HepG2 (cell line): ENCODE results near the gene PDIA6. TPM values are rescaled to one million over a fixed set of nuclear protein-coding genes. Genes with fewer than 3 reads are reported as not detected.

ENCODE experiments used
- ATAC-seq: fragments of 200-7000 bp; cut with Tn5 transposase; 3 replicates; pipeline ENCODE4 v1.9.1; 2020; ENCODE audit warnings: mild to moderate bottlenecking, moderate library complexity
- BruUV-seq: library from RNA; stranded (reverse); fragments of 400-500 nt; replicated peaks from 2 replicates; lab custom pipeline; 2021; lab: Mats Ljungman, UMichigan
- CTCF ChIA-PET: fragments of 300-600 bp; formaldehyde crosslinking; extraction: SDS; loops from one replicate; lab custom pipeline; 2021; ENCODE audit warnings: low total read pairs, inconsistent platforms, low intra/inter-chr PET ratio; lab: Yijun Ruan, JAX
- POLR2A ChIA-PET: fragments of 350-600 bp; sonication (Branson Sonifier 250); formaldehyde crosslinking; loops from one replicate; lab custom pipeline; 2020; ENCODE audit warnings: antibody characterized with exemption, inconsistent platforms; lab: Yijun Ruan, JAX
- DNase-seq: peaks from one replicate; pipeline ENCODE4 v3.0.0-alpha.2; 2015; ENCODE audit warnings: low spot score
- FAIRE-seq: peaks from 3 replicates; lab custom pipeline; 2011; peaks lifted over from hg19 to GRCh38; lab: Jason Lieb, UNC
- H2AFZ ChIP-seq: one replicate; pipeline ENCODE4 v1.6.1; 2011; ENCODE audit warnings: low read length, inconsistent platforms
- H3K27ac ChIP-seq: fragments of 300-600 bp; 3 replicates; pipeline ENCODE4 v1.8.0; 2011; ENCODE audit warnings: mixed run types, mild to moderate bottlenecking, mixed read lengths, low read length, inconsistent platforms; ENCODE audit not compliant: insufficient read depth; ENCODE audit errors: extremely low read length
- H3K27me3 ChIP-seq, 2 experiments: fragments of 200-600 bp in 1 of 2; 2 replicates in 1 of 2; 3 replicates in 1 of 2; pipeline versions ENCODE4 v1.6.0 to v1.8.0; 2011; ENCODE audit warnings: low read length in 2 of 2, mild to moderate bottlenecking in 2 of 2, moderate library complexity in 2 of 2, inconsistent platforms in 1 of 2; ENCODE audit not compliant: insufficient read depth in 2 of 2, control insufficient read depth in 1 of 2
- H3K36me3 ChIP-seq, 2 experiments: fragments of 200-600 bp in 1 of 2; replicated peaks in 1 of 2; 2 replicates in 1 of 2; 3 replicates in 1 of 2; pipeline versions ENCODE4 v1.5.1 to v1.8.0; 2011; ENCODE audit warnings: low read length in 2 of 2, inconsistent platforms in 1 of 2; ENCODE audit not compliant: insufficient read depth in 2 of 2, control insufficient read depth in 1 of 2
- H3K4me1 ChIP-seq: 2 replicates; pipeline ENCODE4 v1.5.1; 2012; ENCODE audit warnings: low read length, inconsistent platforms; ENCODE audit not compliant: insufficient read depth
- H3K4me2 ChIP-seq: 2 replicates; pipeline ENCODE4 v1.6.0; 2011; ENCODE audit warnings: low read depth, low read length, inconsistent platforms
- H3K4me3 ChIP-seq, 3 experiments: fragments of 200-600 bp in 1 of 3; sonication (generic), shearing (Covaris generic) in 1 of 3; replicated peaks in 1 of 3; 2 replicates each; pipeline ENCODE4 v1.5.1; 2011 to 2016; ENCODE audit warnings: low read length in 3 of 3, inconsistent platforms in 2 of 3, low read depth in 2 of 3, mild to moderate bottlenecking in 2 of 3, control low read depth in 1 of 3, mixed read lengths in 1 of 3; ENCODE audit not compliant: insufficient read depth in 1 of 3
- H3K79me2 ChIP-seq: one replicate; pipeline ENCODE4 v1.6.1; 2011; ENCODE audit warnings: low read length, inconsistent platforms; ENCODE audit not compliant: insufficient read depth
- H3K9ac ChIP-seq: 2 replicates; pipeline ENCODE4 v1.6.0; 2011; ENCODE audit warnings: mild to moderate bottlenecking, low read depth, low read length, inconsistent platforms; ENCODE audit not compliant: insufficient read depth
- H3K9me3 ChIP-seq: 2 replicates; pipeline ENCODE4 v1.5.1; 2012; ENCODE audit warnings: mild to moderate bottlenecking, low read length
- H4K20me1 ChIP-seq: 2 replicates; pipeline ENCODE4 v1.6.0; 2011; ENCODE audit warnings: inconsistent platforms, mild to moderate bottlenecking, low read length, moderate library complexity; ENCODE audit not compliant: insufficient read depth
- ELF3 ChIP-seq: IDR thresholded peaks from 2 replicates; pipeline ENCODE4 v1.6.1; 2016; ENCODE audit warnings: missing genetic modification reagents, missing compliant biosample characterization
- EZH2 ChIP-seq: conservative IDR thresholded peaks from 2 replicates; pipeline ENCODE4 v1.6.1; 2012; ENCODE audit warnings: mild to moderate bottlenecking, low read depth, low read length, moderate library complexity
- FOXA1 ChIP-seq, 2 experiments: fragments of 450-650 bp in 1 of 2; sonication (generic) in 1 of 2; formaldehyde crosslinking in 1 of 2; IDR thresholded peaks; 2 replicates each; pipeline versions ENCODE4 v1.4.0 to v1.6.1; 2016 to 2020; ENCODE audit warnings: missing genetic modification reagents in 1 of 2
- HOXA3 ChIP-seq: sonication (generic); formaldehyde crosslinking; IDR thresholded peaks from 2 replicates; pipeline ENCODE4 v1.5.0; 2020; ENCODE audit warnings: missing genetic modification reagents
- HOXA5 ChIP-seq: sonication (generic); formaldehyde crosslinking; IDR thresholded peaks from 2 replicates; pipeline ENCODE4 v1.4.0; 2020; ENCODE audit warnings: missing genetic modification reagents
- MLLT10 ChIP-seq: sonication (generic); formaldehyde crosslinking; IDR thresholded peaks from 2 replicates; pipeline ENCODE4 v1.4.0; 2020; ENCODE audit warnings: missing genetic modification reagents
- MTF2 ChIP-seq: sonication (generic); formaldehyde crosslinking; IDR thresholded peaks from 2 replicates; pipeline ENCODE4 v1.5.0; 2020; ENCODE audit warnings: missing genetic modification reagents, borderline replicate concordance
- RARA ChIP-seq: IDR thresholded peaks from 2 replicates; pipeline ENCODE4 v1.6.1; 2016; ENCODE audit warnings: missing genetic modification reagents, missing compliant biosample characterization
- SP5 ChIP-seq: IDR thresholded peaks from 2 replicates; pipeline ENCODE4 v1.6.1; 2016; ENCODE audit warnings: low read depth, borderline replicate concordance
- TGIF2 ChIP-seq: IDR thresholded peaks from 2 replicates; pipeline ENCODE4 v1.6.1; 2016; ENCODE audit warnings: control low read depth, missing compliant biosample characterization
- ZC3H4 ChIP-seq: sonication (generic); formaldehyde crosslinking; IDR thresholded peaks from 2 replicates; pipeline ENCODE4 v1.4.0; 2020; ENCODE audit warnings: missing genetic modification reagents, borderline replicate concordance
- ZMAT3 ChIP-seq: sonication (generic); formaldehyde crosslinking; conservative IDR thresholded peaks from 2 replicates; pipeline ENCODE4 v1.7.0; 2021; ENCODE audit warnings: missing genetic modification reagents
- ZMYM4 ChIP-seq: sonication (generic); formaldehyde crosslinking; IDR thresholded peaks from 2 replicates; pipeline ENCODE4 v1.8.1; 2023; ENCODE audit warnings: mild to moderate bottlenecking, missing genetic modification reagents
- WGBS: methylation state at CpG from one replicate; pipeline ENCODE4 v1.1.6; 2017; ENCODE audit warnings: low lambda C conversion rate; 5-methylcytosine and 5-hydroxymethylcytosine counted together
- in situ Hi-C: cut with HindIII; loops from 2 replicates; pipeline ENCODE4 v1.10.0; 2017; ENCODE audit warnings: low pct_unique_long_range_greater_than_20kb; ENCODE audit not compliant: extremely low pct_ligation_motif_present
- intact Hi-C: fragments of 100-400 bp; cut with micrococcal nuclease; formaldehyde crosslinking; loops from one replicate; pipeline ENCODE4 v1.10.0; 2022; ENCODE audit not compliant: unreplicated experiment
- polyA plus RNA-seq, 8 experiments: library from polyadenylated mRNA; depleted of rRNA in 3 of 8; stranded (reverse) in 7 of 8; unstranded in 1 of 8; fragments of >200 nt; fragmentation: Illumina TruSeq in 4 of 8; extraction: Trizol in 4 of 8; gene quantifications; 2 replicates each; pipeline versions ENCODE4 v1.2.1 to v1.2.3, GENCODE V29; 2011 to 2016; ENCODE audit warnings: low read depth in 4 of 8, missing spikeins in 1 of 8, mixed read lengths in 1 of 8; ENCODE audit not compliant: insufficient read depth in 1 of 8
- total RNA-seq, 5 experiments: library from RNA; depleted of rRNA; stranded (reverse); fragments of >200 nt; fragmentation: Illumina TruSeq; extraction: Trizol; gene quantifications; 2 replicates each; pipeline ENCODE4 v1.2.3, GENCODE V29; 2016; ENCODE audit warnings: low read depth in 1 of 5
- TF ChIP-seq, protein P1 (sequence below): sonication (generic); formaldehyde crosslinking; IDR thresholded peaks from 2 replicates; pipeline ENCODE4 v1.4.0; 2020; ENCODE audit warnings: mild to moderate bottlenecking, low read depth, missing genetic modification reagents

The PDIA6 gene
- total and polyA plus RNA-seq, 2 of the 13 experiments (the other 11 are each of a cell fraction or from before 2014, with no cell fraction given), result 586 to 642 TPM

DNA sequence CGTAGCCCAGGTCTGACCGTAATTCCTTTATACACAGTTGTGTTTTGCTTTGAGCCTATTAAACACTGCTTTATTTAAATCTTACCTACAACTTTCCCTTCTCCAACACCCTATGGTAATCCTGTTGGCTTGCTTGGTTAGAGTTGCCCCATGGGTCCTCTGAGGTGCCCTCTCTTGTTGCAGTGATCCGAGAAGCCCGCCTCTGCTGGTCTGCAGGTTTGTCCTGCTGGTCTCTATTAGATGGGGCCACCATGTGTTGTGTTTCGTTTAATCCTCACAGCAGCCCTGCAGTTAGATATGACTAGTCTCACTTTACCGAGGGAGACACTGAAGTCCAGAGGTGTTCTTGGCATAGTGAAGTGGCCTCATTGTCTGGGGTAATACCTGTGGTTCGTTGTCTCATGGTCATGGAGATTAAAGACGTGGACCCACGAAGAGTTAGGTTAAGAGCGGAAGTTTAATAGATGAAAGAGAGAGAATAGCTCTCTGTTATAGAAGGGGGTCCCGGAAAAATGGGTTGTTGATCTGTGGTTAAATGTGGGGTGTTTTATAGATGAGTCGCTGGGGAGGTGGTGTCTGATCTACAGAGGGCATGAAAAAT is 7.2 kb upstream of the PDIA6 start:
- Histone ChIP-seq H4K20me1 (no peaks in the 10 kb centered on the region), H3K27me3 (peaks cover 0 to 61% of the 10 kb centered on the region in 2 experiments; a peak in 3 of 5 replicates), H3K4me3 (no peak overlapping the region), H3K9me3 (no peaks in the 10 kb centered on the region), H3K9ac (no peak overlapping the region), H2AFZ (no peak overlapping the region), H3K36me3 (no peaks in the 10 kb centered on the region), H3K4me1 (peaks cover 17% of the 10 kb centered on the region), H3K79me2 (no peaks in the 10 kb centered on the region), H3K27ac (no peak overlapping the region), H3K4me2 (no peak overlapping the region)
- in situ Hi-C loops (no loop called here), intact Hi-C loops (no loop called here)
- no TSS peak for BruUV-seq
- ChIA-PET POLR2A (no interaction called here), CTCF (no interaction called here)
- no peak for FAIRE-seq
- 43% methylated on average over 12 of the region's 12 CpGs for WGBS
- TF ChIP-seq MTF2 (CRISPR knock-in tag), result no peak
- no peak for TF ChIP-seq EZH2
- TF ChIP-seq TGIF2 (CRISPR knock-in tag), result no peak
- no peak for TF ChIP-seq ZMYM4
- TF ChIP-seq SP5 (CRISPR knock-in tag), result no peak
- no peak for TF ChIP-seq ELF3 (CRISPR knock-in tag)
- TF ChIP-seq, protein P1, sequence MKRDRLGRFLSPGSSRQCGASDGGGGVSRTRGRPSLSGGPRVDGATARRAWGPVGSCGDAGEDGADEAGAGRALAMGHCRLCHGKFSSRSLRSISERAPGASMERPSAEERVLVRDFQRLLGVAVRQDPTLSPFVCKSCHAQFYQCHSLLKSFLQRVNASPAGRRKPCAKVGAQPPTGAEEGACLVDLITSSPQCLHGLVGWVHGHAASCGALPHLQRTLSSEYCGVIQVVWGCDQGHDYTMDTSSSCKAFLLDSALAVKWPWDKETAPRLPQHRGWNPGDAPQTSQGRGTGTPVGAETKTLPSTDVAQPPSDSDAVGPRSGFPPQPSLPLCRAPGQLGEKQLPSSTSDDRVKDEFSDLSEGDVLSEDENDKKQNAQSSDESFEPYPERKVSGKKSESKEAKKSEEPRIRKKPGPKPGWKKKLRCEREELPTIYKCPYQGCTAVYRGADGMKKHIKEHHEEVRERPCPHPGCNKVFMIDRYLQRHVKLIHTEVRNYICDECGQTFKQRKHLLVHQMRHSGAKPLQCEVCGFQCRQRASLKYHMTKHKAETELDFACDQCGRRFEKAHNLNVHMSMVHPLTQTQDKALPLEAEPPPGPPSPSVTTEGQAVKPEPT (CRISPR knock-in tag), result no peak
- no peak for TF ChIP-seq ZC3H4
- no peak for TF ChIP-seq MLLT10 (CRISPR knock-in tag)
- TF ChIP-seq HOXA3, result no peak
- no peak for TF ChIP-seq RARA (CRISPR knock-in tag)
- TF ChIP-seq HOXA5 (CRISPR knock-in tag), result no peak
- TF ChIP-seq FOXA1 (IDR thresholded peaks at IDR 0.05), result no peak
- TF ChIP-seq FOXA1 (CRISPR knock-in tag; IDR thresholded peaks at IDR 0.05), result no peak
- TF ChIP-seq ZMAT3 (CRISPR knock-in tag), result no peak
- DNase-seq, result no peak
- ATAC-seq, result no peak
